H9 (cell line): ENCODE measurements around the gene MBNL1. TPM values are rescaled to one million over a fixed set of nuclear protein-coding genes. Genes with fewer than 3 reads are reported as not detected.

Experiments
- DNase-seq: peaks from one replicate; pipeline ENCODE4 v3.0.0-alpha.2; 2017
- H2AFZ ChIP-seq: one replicate; pipeline ENCODE4 v1.6.1; 2013; ENCODE audit warnings: mild to moderate bottlenecking, low read length, control low read depth, moderate library complexity
- H2AK5ac ChIP-seq: 2 replicates; pipeline ENCODE4 v1.6.1; 2013; ENCODE audit warnings: low read length, control low read depth, mixed read lengths; ENCODE audit not compliant: insufficient read length
- H2BK120ac ChIP-seq: one replicate; pipeline ENCODE4 v1.6.1; 2013; ENCODE audit warnings: low read depth, mild to moderate bottlenecking, low read length, control low read depth, inconsistent platforms; ENCODE audit not compliant: poor library complexity, severe bottlenecking
- H2BK12ac ChIP-seq: 2 replicates; pipeline ENCODE4 v1.6.1; 2013; ENCODE audit warnings: low read length, control low read depth, mixed read lengths, low read depth; ENCODE audit not compliant: insufficient read length
- H2BK15ac ChIP-seq: 2 replicates; pipeline ENCODE4 v1.6.1; 2013; ENCODE audit warnings: low read depth, low read length, control low read depth
- H2BK20ac ChIP-seq: one replicate; pipeline ENCODE4 v1.6.1; 2013; ENCODE audit warnings: low read depth, mild to moderate bottlenecking, low read length, control low read depth, inconsistent platforms; ENCODE audit not compliant: poor library complexity, severe bottlenecking
- H2BK5ac ChIP-seq: 2 replicates; pipeline ENCODE4 v1.6.1; 2013; ENCODE audit warnings: low read length, control low read depth, mixed read lengths; ENCODE audit not compliant: insufficient read length
- H3K14ac ChIP-seq: 2 replicates; pipeline ENCODE4 v1.6.1; 2013; ENCODE audit warnings: low read length, control low read depth; ENCODE audit not compliant: insufficient read depth
- H3K18ac ChIP-seq: 2 replicates; pipeline ENCODE4 v1.6.1; 2013; ENCODE audit warnings: low read depth, mild to moderate bottlenecking, mixed read lengths, low read length, control low read depth; ENCODE audit not compliant: insufficient read length
- H3K23ac ChIP-seq: 2 replicates; pipeline ENCODE4 v1.6.1; 2013; ENCODE audit warnings: low read length, control low read depth, mixed read lengths, low read depth; ENCODE audit not compliant: insufficient read length
- H3K23me2 ChIP-seq: 2 replicates; pipeline ENCODE4 v1.6.1; 2013; ENCODE audit warnings: low read depth, mild to moderate bottlenecking, mixed read lengths, low read length, control low read depth; ENCODE audit not compliant: insufficient read length, poor library complexity, severe bottlenecking
- H3K27ac ChIP-seq: 2 replicates; pipeline ENCODE4 v1.5.1; 2013; ENCODE audit warnings: low read length, control low read depth, mixed read lengths, low read depth; ENCODE audit not compliant: insufficient read length
- H3K27me3 ChIP-seq: 2 replicates; pipeline ENCODE4 v1.6.1; 2013; ENCODE audit warnings: low read length, control low read depth, inconsistent platforms; ENCODE audit not compliant: insufficient read depth
- H3K4ac ChIP-seq: 2 replicates; pipeline ENCODE4 v1.6.1; 2013; ENCODE audit warnings: low read depth, mild to moderate bottlenecking, control low read depth, inconsistent platforms, low read length, moderate library complexity
- H3K4me1 ChIP-seq: 2 replicates; pipeline ENCODE4 v1.6.1; 2013; ENCODE audit warnings: low read length, control low read depth, inconsistent platforms; ENCODE audit not compliant: insufficient read depth
- H3K4me2 ChIP-seq: 2 replicates; pipeline ENCODE4 v1.6.1; 2013; ENCODE audit warnings: low read length, control low read depth, mixed read lengths; ENCODE audit not compliant: insufficient read length, insufficient read depth
- H3K56ac ChIP-seq: 2 replicates; pipeline ENCODE4 v1.6.1; 2013; ENCODE audit warnings: low read depth, mild to moderate bottlenecking, mixed read lengths, low read length, control low read depth; ENCODE audit not compliant: insufficient read length
- H3K79me1 ChIP-seq: 2 replicates; pipeline ENCODE4 v1.6.1; 2013; ENCODE audit warnings: low read depth, mild to moderate bottlenecking, moderate library complexity, low read length, control low read depth, inconsistent platforms; ENCODE audit not compliant: insufficient read depth, poor library complexity, severe bottlenecking
- H3K79me2 ChIP-seq: 2 replicates; pipeline ENCODE4 v1.6.1; 2013; ENCODE audit warnings: low read length, control low read depth, inconsistent platforms; ENCODE audit not compliant: insufficient read depth
- H3K9ac ChIP-seq: 2 replicates; pipeline ENCODE4 v1.6.1; 2013; ENCODE audit warnings: low read length, control low read depth, mixed read lengths; ENCODE audit not compliant: insufficient read length; ENCODE audit errors: extremely low read depth
- H3K9me3 ChIP-seq: one replicate; pipeline ENCODE4 v1.6.1; 2013; ENCODE audit warnings: low read depth, low read length, inconsistent platforms; ENCODE audit not compliant: control insufficient read depth
- H3T11ph ChIP-seq: one replicate; pipeline ENCODE4 v1.6.1; 2013; ENCODE audit warnings: mild to moderate bottlenecking, low read length, control low read depth, inconsistent platforms
- H4K20me1 ChIP-seq: one replicate; pipeline ENCODE4 v1.6.1; 2013; ENCODE audit not compliant: control insufficient read depth, insufficient read length, insufficient read depth
- H4K5ac ChIP-seq: 2 replicates; pipeline ENCODE4 v1.6.1; 2013; ENCODE audit warnings: low read depth, mild to moderate bottlenecking, mixed read lengths, low read length, control low read depth; ENCODE audit not compliant: insufficient read length
- H4K8ac ChIP-seq: replicated peaks from 2 replicates; pipeline ENCODE4 v1.6.1; 2013; ENCODE audit warnings: low read length, control low read depth, mixed read lengths, low read depth; ENCODE audit not compliant: insufficient read length
- H4K91ac ChIP-seq: 2 replicates; pipeline ENCODE4 v1.6.1; 2013; ENCODE audit warnings: low read depth, mild to moderate bottlenecking, moderate library complexity, mixed read lengths, low read length, control low read depth; ENCODE audit not compliant: insufficient read length
- H3K27ac Mint-ChIP-seq, 3 experiments: 2 replicates in 2 of 3; 3 replicates in 1 of 3; pipeline ENCODE4 v1.8.0; 2020 to 2021; ENCODE audit warnings: mixed read lengths in 3 of 3, mild to moderate bottlenecking in 1 of 3, moderate library complexity in 1 of 3
- H3K27me3 Mint-ChIP-seq: 2 replicates; pipeline ENCODE4 v1.8.0; 2021; ENCODE audit warnings: low read depth, mild to moderate bottlenecking, moderate library complexity, mixed read lengths
- H3K36me3 Mint-ChIP-seq, 3 experiments: 2 replicates in 2 of 3; 3 replicates in 1 of 3; pipeline ENCODE4 v1.8.0; 2020 to 2021; ENCODE audit warnings: low read depth in 3 of 3, mixed read lengths in 3 of 3; ENCODE audit not compliant: insufficient read depth in 1 of 3
- H3K4me1 Mint-ChIP-seq, 2 experiments: 2 replicates each; pipeline ENCODE4 v1.8.0; 2020; ENCODE audit warnings: mixed read lengths in 2 of 2
- H3K4me3 Mint-ChIP-seq, 2 experiments: 2 replicates in 1 of 2; 3 replicates in 1 of 2; pipeline ENCODE4 v1.8.0; 2020 to 2021; ENCODE audit warnings: mild to moderate bottlenecking in 2 of 2, mixed read lengths in 2 of 2, moderate library complexity in 1 of 2
- H3K9me3 Mint-ChIP-seq, 2 experiments: 2 replicates in 1 of 2; 3 replicates in 1 of 2; pipeline ENCODE4 v1.8.0; 2020; ENCODE audit warnings: mild to moderate bottlenecking in 2 of 2, mixed read lengths in 2 of 2, moderate library complexity in 1 of 2
- WGBS: extraction: QIAGEN DNeasy Blood & Tissue Kit; methylation state at CpG from one replicate; pipeline ENCODE4 v1.1.7; 2013; ENCODE audit warnings: missing lambda C conversion rate, low lambda C conversion rate, mixed read lengths; ENCODE audit not compliant: insufficient read length; ENCODE audit errors: extremely low coverage; 5-methylcytosine and 5-hydroxymethylcytosine counted together
- total RNA-seq: library from RNA; stranded (reverse); gene quantifications from 2 replicates; pipeline ENCODE4 v1.2.1, GENCODE V29; 2021
- TF ChIP-seq, protein P1 (sequence below): fragments of 200-600 bp; sonication (generic); conservative IDR thresholded peaks from 3 replicates; pipeline ENCODE4 v1.8.0; 2021; ENCODE audit warnings: antibody characterized with exemption, mild to moderate bottlenecking

The MBNL1 gene
- total RNA-seq, 1 experiment from 2014 or later, result 14.9 TPM

DNA sequence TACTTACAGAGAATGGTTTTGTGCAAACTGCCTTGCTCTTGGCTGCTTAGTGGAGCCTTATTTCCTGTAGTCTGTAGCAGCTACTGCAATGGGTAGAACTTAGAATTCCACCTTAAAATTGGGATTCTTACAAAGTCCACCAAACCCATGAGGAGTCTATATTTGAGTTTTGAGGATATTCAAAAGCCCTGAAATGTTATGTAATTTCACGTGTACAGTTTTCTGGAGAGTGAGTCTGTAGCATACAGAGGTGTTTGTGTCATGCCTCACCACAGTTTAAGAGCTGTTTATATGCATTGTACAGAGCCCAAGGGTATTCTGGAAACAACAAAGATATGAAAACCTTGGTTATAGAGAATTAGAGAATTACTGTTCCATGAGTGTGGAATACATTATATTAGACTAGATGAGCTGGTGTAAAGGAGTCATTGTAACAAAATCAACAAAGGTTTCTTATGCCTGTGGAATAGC is 114.4 kb downstream of the MBNL1 start:
- H3K4me1 Mint-ChIP-seq, result peaks cover 28 to 34% of the 10 kb centered on the region in 2 experiments
- no peak overlapping the region for H3K27ac Mint-ChIP-seq
- Histone ChIP-seq H3K4me2 (no peak overlapping the region), H2BK15ac (no peak overlapping the region), H3K79me2 (no peaks in the 10 kb centered on the region; the same call in 1 of the 2 replicates), H2BK12ac (no peak overlapping the region), H3K23me2 (no peaks in the 10 kb centered on the region), H2AK5ac (no peak overlapping the region), H2BK120ac (no peak overlapping the region), H3K27ac (no peak overlapping the region), H4K8ac (no peak overlapping the region), H3K27me3 (no peaks in the 10 kb centered on the region), H2BK5ac (no peak overlapping the region), H3K23ac (no peak overlapping the region), H3K9ac (no peak overlapping the region), H2AFZ (no peak overlapping the region), H3K4me1 (no peaks in the 10 kb centered on the region), H3K9me3 (no peaks in the 10 kb centered on the region), H4K5ac (no peak overlapping the region), H3K18ac (no peak overlapping the region), H4K20me1 (no peaks in the 10 kb centered on the region), H4K91ac (no peak overlapping the region), H2BK20ac (no peak overlapping the region), H3K4ac (no peak overlapping the region), H3K56ac (no peak overlapping the region), H3T11ph (no peak overlapping the region), H3K79me1 (no peaks in the 10 kb centered on the region), H3K14ac (no peak overlapping the region)
- TF ChIP-seq, protein P1, sequence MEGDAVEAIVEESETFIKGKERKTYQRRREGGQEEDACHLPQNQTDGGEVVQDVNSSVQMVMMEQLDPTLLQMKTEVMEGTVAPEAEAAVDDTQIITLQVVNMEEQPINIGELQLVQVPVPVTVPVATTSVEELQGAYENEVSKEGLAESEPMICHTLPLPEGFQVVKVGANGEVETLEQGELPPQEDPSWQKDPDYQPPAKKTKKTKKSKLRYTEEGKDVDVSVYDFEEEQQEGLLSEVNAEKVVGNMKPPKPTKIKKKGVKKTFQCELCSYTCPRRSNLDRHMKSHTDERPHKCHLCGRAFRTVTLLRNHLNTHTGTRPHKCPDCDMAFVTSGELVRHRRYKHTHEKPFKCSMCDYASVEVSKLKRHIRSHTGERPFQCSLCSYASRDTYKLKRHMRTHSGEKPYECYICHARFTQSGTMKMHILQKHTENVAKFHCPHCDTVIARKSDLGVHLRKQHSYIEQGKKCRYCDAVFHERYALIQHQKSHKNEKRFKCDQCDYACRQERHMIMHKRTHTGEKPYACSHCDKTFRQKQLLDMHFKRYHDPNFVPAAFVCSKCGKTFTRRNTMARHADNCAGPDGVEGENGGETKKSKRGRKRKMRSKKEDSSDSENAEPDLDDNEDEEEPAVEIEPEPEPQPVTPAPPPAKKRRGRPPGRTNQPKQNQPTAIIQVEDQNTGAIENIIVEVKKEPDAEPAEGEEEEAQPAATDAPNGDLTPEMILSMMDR, result no peak
- H3K36me3 Mint-ChIP-seq, result no peaks in the 10 kb centered on the region
- no peaks in the 10 kb centered on the region for H3K27me3 Mint-ChIP-seq
- no peak overlapping the region for H3K4me3 Mint-ChIP-seq
- no peak for DNase-seq
- no peaks in the 10 kb centered on the region for H3K9me3 Mint-ChIP-seq
- WGBS, result no CpG with 5 or more reads among the region's 1 CpG
